Uterus (tissue), 2 donors: ENCODE data around the gene NELL2.

Experiments used
- CTCF ChIP-seq, 4 experiments: fragments of 200-600 bp in 2 of 4; fragments of 450-650 bp in 2 of 4; sonication (generic) in 2 of 4; IDR thresholded peaks; one replicate each; pipeline ENCODE4 v1.5.1; 2016 to 2019; ENCODE audit warnings: antibody characterized with exemption in 4 of 4, mild to moderate bottlenecking in 2 of 4, moderate library complexity in 1 of 4
- POLR2A ChIP-seq, 2 donors: fragments of 450-650 bp; IDR thresholded peaks; one replicate each; pipeline ENCODE4 v1.6.1; 2016; ENCODE audit warnings: antibody characterized with exemption in 2 of 2, mild to moderate bottlenecking in 1 of 2, moderate library complexity in 1 of 2

- no peak for TF ChIP-seq CTCF (IDR thresholded peaks at IDR 0.05)
- no peak for TF ChIP-seq POLR2A (IDR thresholded peaks at IDR 0.05)
These were observed 159.4 kb downstream of the NELL2 start for GRCh38 chr12:44716711-44717110.
